ENCODE measurements around the gene ST6GALNAC4. TPM values are rescaled to one million over a fixed set of nuclear protein-coding genes. Genes with fewer than 3 reads are reported as not detected.
A peak's percentile ranks its signal among the peaks of the same experiment; 100 is the strongest.

Gene ST6GALNAC4
- total RNA-seq, 1 experiment from 2014 or later, result 38.0 TPM

DNA sequence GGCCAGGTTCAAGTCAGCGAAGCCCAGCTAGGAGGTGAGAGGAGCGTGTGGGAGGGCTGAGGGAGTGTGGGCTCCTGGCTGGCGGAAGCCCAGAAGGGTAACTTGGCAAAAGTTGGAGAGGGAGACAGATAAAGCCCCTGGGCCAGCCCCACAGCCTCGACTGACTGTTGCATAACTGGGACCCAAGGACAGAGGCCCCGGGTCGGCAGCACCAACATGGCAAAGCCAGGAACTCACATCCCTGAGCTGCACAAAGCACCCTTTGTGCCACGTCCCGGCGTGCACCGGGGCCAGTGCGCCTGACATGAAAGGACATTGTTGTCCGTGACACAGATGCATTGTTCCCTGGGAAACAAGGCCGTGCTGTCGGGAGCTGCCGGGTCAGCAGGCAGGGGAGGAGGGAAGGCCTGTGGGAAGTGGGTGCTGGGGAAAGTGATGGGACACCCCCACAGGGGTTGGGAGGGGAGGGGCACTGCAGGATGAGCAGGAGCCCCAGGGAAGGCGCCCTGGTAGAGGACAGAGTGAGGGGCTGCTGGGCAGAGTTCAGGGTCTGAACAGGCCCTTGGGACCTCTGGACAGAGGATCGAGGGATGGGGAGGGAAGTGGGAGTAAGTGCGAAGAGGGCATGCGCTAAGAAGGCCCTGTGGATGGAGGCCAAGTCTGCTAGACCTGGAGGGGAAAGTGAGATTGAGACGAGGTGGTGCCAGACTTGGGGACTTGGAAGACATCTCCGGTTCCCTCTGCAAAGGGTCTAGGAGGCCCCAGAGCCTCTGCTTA is 33.9 kb upstream of the ST6GALNAC4 start:
- no peak overlapping the region for H3K4me3 ChIP-seq (ENCODE audit: low read depth in 2 of 2, low read length in 2 of 2)
- ChIA-PET POLR2A (no interaction called here), CTCF (no interaction called here)
- BruUV-seq (replicated peaks), result no TSS peak
- H3K27me3 ChIP-seq (ENCODE audit: control insufficient read depth, insufficient read depth, low read length), result no peaks in the 10 kb centered on the region
- H3K36me3 ChIP-seq (ENCODE audit: control insufficient read depth, insufficient read depth, low read length), result no peaks in the 10 kb centered on the region
- in situ Hi-C loops (cut with HindIII; ENCODE audit: low pct_unique_long_range_greater_than_20kb, low sequenced_read_pairs) (no loop called here), intact Hi-C loops (cut with micrococcal nuclease; ENCODE audit: unreplicated experiment) (no loop called here)
- no peak for ATAC-seq
- peaks cover 92% of the 10 kb centered on the region for H3K4me1 ChIP-seq (ENCODE audit: control insufficient read depth, insufficient read depth, low read length)
- peak overlapping the region; percentile 72 for H3K27ac ChIP-seq (ENCODE audit: low read length)
- DNase-seq (ENCODE audit: low read depth, low spot score), result no peak
- TF ChIP-seq TCF7L2 (IDR thresholded peaks at IDR 0.05; ENCODE audit: low read depth, low read length) (no peak), SIN3A (IDR thresholded peaks at IDR 0.05; ENCODE audit: borderline replicate concordance, insufficient read depth, low read depth, low read length) (no peak), POLR2AphosphoS5 (IDR thresholded peaks at IDR 0.05; ENCODE audit: low read depth, low read length) (no peak)
- TF ChIP-seq, protein P1, sequence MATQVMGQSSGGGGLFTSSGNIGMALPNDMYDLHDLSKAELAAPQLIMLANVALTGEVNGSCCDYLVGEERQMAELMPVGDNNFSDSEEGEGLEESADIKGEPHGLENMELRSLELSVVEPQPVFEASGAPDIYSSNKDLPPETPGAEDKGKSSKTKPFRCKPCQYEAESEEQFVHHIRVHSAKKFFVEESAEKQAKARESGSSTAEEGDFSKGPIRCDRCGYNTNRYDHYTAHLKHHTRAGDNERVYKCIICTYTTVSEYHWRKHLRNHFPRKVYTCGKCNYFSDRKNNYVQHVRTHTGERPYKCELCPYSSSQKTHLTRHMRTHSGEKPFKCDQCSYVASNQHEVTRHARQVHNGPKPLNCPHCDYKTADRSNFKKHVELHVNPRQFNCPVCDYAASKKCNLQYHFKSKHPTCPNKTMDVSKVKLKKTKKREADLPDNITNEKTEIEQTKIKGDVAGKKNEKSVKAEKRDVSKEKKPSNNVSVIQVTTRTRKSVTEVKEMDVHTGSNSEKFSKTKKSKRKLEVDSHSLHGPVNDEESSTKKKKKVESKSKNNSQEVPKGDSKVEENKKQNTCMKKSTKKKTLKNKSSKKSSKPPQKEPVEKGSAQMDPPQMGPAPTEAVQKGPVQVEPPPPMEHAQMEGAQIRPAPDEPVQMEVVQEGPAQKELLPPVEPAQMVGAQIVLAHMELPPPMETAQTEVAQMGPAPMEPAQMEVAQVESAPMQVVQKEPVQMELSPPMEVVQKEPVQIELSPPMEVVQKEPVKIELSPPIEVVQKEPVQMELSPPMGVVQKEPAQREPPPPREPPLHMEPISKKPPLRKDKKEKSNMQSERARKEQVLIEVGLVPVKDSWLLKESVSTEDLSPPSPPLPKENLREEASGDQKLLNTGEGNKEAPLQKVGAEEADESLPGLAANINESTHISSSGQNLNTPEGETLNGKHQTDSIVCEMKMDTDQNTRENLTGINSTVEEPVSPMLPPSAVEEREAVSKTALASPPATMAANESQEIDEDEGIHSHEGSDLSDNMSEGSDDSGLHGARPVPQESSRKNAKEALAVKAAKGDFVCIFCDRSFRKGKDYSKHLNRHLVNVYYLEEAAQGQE (IDR thresholded peaks at IDR 0.05; ENCODE audit: insufficient read depth in 1 of 2, low read depth in 2 of 2, low read length in 1 of 2), result no peak
- TF ChIP-seq, protein P2, sequence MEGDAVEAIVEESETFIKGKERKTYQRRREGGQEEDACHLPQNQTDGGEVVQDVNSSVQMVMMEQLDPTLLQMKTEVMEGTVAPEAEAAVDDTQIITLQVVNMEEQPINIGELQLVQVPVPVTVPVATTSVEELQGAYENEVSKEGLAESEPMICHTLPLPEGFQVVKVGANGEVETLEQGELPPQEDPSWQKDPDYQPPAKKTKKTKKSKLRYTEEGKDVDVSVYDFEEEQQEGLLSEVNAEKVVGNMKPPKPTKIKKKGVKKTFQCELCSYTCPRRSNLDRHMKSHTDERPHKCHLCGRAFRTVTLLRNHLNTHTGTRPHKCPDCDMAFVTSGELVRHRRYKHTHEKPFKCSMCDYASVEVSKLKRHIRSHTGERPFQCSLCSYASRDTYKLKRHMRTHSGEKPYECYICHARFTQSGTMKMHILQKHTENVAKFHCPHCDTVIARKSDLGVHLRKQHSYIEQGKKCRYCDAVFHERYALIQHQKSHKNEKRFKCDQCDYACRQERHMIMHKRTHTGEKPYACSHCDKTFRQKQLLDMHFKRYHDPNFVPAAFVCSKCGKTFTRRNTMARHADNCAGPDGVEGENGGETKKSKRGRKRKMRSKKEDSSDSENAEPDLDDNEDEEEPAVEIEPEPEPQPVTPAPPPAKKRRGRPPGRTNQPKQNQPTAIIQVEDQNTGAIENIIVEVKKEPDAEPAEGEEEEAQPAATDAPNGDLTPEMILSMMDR (IDR thresholded peaks at IDR 0.05), result no peak
- H3K9me3 ChIP-seq (ENCODE audit: control insufficient read depth, insufficient read depth, low read depth, low read length), result no peaks in the 10 kb centered on the region

GRCh38 chr9:127949827-127950512 is 33.1 kb upstream of the ST6GALNAC4 start:
- intact Hi-C loops (cut with micrococcal nuclease; ENCODE audit: unreplicated experiment) (no loop called here), in situ Hi-C loops (cut with HindIII; ENCODE audit: low pct_unique_long_range_greater_than_20kb, low sequenced_read_pairs) (loop anchor here (25.0 kb wide), 1 partner anchor 137 kb away; no protein-coding TSS in a partner anchor)

More at GRCh38 chr9:127949827-127950512, 33.1 kb upstream of the ST6GALNAC4 start:
- DNase-seq (ENCODE audit: low read depth, low spot score) (no peak), ATAC-seq (no peak)
- Histone ChIP-seq H3K27me3 (ENCODE audit: control insufficient read depth, insufficient read depth, low read length) (no peaks in the 10 kb centered on the region), H3K4me1 (ENCODE audit: control insufficient read depth, insufficient read depth, low read length) (peaks cover 88% of the 10 kb centered on the region), H3K27ac (ENCODE audit: low read length) (peak overlapping the region; percentile 68), H3K9me3 (ENCODE audit: control insufficient read depth, insufficient read depth, low read depth, low read length) (no peaks in the 10 kb centered on the region), H3K4me3 (ENCODE audit: low read depth in 2 of 2, low read length in 2 of 2) (no peak overlapping the region), H3K36me3 (ENCODE audit: control insufficient read depth, insufficient read depth, low read length) (no peaks in the 10 kb centered on the region)
- ChIA-PET CTCF (interaction anchor here (0.9 kb wide), 1 partner anchor 27 kb away, joined by 5 read pairs; no protein-coding TSS in a partner anchor), POLR2A (no interaction called here)
- no TSS peak for BruUV-seq (replicated peaks)
- TF ChIP-seq POLR2AphosphoS5 (IDR thresholded peaks at IDR 0.05; ENCODE audit: low read depth, low read length), result no peak
- no peak for TF ChIP-seq TCF7L2 (IDR thresholded peaks at IDR 0.05; ENCODE audit: low read depth, low read length)
- TF ChIP-seq, protein P1 (IDR thresholded peaks at IDR 0.05; ENCODE audit: insufficient read depth in 1 of 2, low read depth in 2 of 2, low read length in 1 of 2), result no peak
- TF ChIP-seq, protein P2 (IDR thresholded peaks at IDR 0.05), result no peak
- no peak for TF ChIP-seq SIN3A (IDR thresholded peaks at IDR 0.05; ENCODE audit: borderline replicate concordance, insufficient read depth, low read depth, low read length)

All from Panc1 (cell line).